ENCODE data around the gene KRT36.

Gene KRT36

DNA sequence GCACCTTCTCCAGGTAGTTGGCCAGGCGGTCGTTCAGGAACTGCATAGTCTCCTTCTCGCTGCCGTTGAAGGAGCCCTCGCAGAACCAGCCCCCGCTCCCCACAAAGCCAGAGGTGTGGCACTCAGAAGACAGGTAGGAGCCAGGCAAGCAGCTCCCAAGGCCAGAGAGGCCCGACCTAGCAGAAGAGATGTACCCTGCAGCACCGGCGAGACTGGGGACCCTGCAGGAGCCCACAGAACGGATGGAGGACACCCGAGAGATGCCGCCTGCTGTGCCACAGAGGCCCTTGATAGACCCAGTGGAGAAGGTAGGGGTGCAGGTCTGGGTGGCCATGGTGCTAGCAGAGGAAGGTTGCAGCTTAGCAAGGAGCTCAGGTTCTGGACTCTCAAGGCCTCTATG lies at the start of gene KRT36:
Gene KRT36, minus strand, starts transcription at position 380 of the 400 bp plus-strand sequence. Its CDS starts 46 bp downstream, at position 334.
- no peak for DNase-seq (ENCODE audit: low read depth)

- no peak for DNase-seq (ENCODE audit: low read depth)
Measured at GRCh38 chr17:41539071-41539492, 49.4 kb upstream of the KRT36 start.

GRCh38 chr17:41538565-41538991 lies 48.9 kb upstream of the KRT36 start:
- DNase-seq (ENCODE audit: low read depth): no peak

DNA sequence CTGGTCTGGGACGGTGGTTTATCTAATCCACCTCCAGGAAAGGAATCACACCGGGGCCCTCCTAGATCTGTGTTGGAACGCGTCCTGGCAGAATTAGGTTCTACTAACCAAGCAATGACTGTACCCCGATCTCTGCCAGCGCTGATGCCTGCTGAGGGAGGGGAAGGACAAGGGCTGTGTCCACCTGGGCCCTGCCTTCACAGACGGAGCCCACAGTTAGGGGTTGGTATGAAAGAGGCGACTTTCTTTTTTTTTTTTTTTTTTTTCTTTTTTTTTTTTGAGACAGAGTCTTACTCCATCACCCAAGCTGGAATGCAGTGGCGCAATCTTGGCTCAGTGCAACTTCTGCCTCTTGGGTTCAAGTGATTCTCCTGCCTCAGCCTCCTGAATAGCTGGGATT lies 48.3 kb upstream of the KRT36 start:
- DNase-seq (ENCODE audit: low read depth): no peak

GRCh38 chr17:41537614-41537954 lies 47.9 kb upstream of the KRT36 start:
- DNase-seq (ENCODE audit: low read depth): no peak

DNA sequence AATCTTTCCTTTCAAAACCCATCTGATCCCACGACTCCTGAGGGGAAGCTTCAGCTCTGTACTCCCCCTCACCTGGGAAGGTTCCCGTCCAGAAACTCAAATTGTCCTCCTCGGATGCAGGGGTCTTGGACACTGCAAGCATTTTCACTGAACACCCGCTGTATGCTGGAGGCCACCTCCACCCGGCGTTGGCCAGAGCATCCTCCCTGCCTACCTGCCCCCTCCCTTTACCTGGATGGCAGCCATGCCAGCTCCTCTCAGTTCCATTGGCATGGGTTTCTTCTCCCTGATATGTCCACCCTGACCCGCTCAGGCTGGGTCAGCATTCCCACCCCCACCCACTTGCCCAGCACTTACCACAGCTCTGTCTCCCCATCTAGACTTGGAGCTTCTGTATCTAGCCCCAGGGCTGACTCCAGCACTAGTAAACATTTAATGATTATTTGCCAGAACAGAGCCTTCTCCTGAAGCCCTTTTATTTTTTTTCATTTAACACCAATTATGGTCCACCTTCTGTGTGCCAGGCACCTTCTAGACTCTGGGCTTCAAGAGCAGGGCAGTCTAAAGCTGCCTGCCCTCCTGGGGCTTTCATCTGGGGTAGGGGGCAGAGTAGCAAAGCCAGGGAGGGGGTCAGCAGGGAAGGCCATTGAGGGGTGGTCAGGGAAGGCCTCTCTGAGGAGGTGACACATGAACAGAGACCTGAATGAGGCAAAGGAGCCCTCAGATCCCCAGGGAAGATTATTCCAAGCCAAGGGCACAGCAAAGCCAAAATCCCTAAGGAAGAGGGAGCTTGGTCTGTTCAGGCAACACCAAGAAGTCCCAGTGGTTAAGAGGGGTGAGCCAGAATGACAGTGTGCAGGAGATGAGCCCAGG lies 47.3 kb upstream of the KRT36 start:
- DNase-seq (ENCODE audit: low read depth): no peak

- DNase-seq (ENCODE audit: low read depth): no peak
Measured at GRCh38 chr17:41535764-41536481, 46.2 kb upstream of the KRT36 start.

DNA sequence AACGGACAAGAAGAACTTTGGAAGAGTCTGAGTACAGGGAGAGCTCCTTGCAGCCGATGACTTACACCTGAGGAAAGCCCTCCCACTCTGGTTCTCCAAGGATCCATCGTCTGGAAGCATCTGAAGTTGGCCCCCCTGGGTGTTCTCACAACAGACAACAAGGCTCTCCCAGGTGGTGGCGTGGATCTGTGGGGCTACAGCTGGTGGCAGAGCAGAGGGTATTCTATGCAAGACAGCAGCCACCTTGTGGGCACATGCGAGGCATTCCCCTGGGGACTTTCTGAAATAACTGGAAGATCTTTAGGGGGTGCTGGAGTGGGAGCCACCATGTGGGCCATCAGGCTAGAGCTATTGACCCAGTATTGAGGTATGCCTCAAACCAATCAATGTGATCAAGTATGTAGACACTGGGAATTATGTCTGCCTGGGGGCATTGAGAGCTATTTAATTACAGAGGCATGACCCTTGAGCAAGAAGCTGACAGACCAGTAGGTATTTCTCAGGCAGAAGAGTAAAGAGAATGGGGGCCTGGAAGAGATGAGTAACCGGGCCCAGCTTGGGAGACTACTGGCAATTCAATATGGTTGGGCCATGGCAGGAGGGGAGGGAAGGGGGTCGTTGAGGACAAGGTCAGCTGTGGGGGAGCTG lies 45.3 kb upstream of the KRT36 start:
- no peak for DNase-seq (ENCODE audit: low read depth)

DNA sequence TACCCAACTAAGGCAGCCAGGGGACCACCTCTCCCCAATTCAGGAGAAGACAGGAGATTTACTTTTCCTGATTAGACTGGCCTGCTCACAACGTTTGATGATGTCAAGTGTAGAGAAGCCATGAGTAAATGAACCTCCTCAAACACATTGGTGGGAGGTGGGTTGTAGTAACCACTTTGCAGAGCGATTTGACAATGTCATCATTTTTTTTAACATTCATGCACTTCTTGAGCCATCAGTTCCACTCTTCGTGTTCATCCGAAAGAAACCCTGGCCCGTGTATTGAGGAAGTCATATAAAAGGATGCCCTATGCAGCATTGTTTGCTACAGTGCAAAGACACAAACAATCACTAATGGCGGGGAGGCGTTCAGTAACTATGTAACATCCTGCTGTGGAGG lies 43.9 kb upstream of the KRT36 start:
- no peak for DNase-seq (ENCODE audit: low read depth)

- DNase-seq (ENCODE audit: low read depth): no peak
Measured at GRCh38 chr17:41532947-41533570, 43.3 kb upstream of the KRT36 start.

DNA sequence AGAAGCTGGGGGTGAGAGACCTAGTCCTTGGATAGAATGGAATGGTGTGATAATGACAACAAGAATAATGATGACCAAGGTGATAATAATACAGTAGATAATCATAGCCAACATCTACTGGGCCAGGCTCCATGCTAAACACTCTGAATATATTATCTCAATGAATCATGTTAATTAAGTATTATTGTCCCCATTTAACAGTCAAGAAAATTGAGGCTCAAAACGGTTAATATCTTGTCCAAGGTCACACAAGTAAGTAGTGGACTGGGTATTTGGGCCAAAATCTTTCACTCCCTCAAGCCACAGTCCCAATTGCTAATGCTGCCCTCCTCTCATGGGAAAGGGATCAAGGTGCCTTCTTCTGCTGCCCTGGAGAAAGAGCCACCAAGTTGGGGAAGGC lies 42.3 kb upstream of the KRT36 start:
- DNase-seq (ENCODE audit: low read depth): no peak

GRCh38 chr17:41530062-41531048 lies 40.6 kb upstream of the KRT36 start:
- peak; percentile 83 for DNase-seq (ENCODE audit: low read depth)

DNA sequence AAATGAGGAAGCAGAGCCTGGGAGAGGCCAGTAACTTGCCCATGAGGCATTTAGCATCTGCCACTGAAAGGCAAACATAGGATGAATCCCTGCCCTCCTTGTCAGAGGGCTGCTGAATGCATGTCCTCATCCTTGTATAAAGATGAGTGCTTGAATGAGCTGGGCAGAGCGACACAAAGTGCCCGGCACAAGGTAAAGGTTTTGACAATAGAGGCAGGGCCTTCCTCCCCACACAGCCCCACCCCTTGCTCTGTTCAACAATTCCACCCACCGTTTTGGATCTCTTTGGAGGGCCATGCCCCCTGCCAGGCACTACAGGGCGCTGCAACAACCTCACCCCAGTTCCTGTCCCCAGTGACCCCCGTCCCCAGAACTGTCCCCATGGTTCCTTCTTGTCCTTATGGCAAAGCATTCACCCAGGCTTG lies 39.8 kb upstream of the KRT36 start:
- no peak for DNase-seq (ENCODE audit: low read depth)

GRCh38 chr17:41528959-41529353 lies 39.2 kb upstream of the KRT36 start:
- DNase-seq (ENCODE audit: low read depth): no peak

- DNase-seq (ENCODE audit: low read depth): no peak
Measured at GRCh38 chr17:41527063-41528023, 37.6 kb upstream of the KRT36 start.

DNA sequence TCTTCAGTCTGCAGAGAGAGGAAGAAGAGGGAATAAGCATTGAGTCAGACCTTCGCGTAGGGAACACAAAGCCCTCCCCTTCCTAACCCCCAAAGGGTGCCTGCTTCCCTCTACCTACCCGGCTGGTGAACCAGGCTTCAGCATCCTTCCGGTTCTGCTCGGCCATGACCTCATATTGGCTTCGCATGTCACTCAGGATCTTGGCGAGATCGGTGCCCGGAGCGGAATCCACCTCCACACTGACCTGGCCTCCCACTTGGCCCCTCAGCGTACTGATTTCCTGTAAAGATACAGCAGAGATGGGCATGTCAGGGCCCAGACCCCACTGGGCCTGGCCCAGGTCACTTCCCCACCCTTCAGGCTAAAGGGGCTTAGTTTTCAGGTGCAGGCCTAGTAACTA lies 34.6 kb upstream of the KRT36 start:
- no peak for DNase-seq (ENCODE audit: low read depth)

GRCh38 chr17:41523787-41524186 lies 34.1 kb upstream of the KRT36 start:
- no peak for DNase-seq (ENCODE audit: low read depth)

DNA sequence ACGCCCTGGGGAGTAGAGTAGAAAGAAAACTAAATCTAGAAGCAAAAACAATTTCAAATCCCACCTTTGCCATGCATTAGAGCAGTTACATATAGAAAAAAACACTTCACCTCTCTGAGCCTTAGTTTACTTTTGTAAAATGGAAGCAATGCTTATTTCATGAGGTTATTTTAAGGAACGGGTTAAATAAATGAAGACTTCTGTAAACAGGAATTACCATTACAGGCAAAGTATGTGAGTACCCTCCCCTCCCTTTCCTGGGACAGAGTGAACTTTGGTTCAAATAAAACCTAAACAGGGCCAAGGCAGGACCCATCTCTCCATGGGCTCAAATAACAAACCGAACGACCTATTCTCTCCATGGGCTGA lies 33.5 kb upstream of the KRT36 start:
- DNase-seq (ENCODE audit: low read depth): no peak

DNA sequence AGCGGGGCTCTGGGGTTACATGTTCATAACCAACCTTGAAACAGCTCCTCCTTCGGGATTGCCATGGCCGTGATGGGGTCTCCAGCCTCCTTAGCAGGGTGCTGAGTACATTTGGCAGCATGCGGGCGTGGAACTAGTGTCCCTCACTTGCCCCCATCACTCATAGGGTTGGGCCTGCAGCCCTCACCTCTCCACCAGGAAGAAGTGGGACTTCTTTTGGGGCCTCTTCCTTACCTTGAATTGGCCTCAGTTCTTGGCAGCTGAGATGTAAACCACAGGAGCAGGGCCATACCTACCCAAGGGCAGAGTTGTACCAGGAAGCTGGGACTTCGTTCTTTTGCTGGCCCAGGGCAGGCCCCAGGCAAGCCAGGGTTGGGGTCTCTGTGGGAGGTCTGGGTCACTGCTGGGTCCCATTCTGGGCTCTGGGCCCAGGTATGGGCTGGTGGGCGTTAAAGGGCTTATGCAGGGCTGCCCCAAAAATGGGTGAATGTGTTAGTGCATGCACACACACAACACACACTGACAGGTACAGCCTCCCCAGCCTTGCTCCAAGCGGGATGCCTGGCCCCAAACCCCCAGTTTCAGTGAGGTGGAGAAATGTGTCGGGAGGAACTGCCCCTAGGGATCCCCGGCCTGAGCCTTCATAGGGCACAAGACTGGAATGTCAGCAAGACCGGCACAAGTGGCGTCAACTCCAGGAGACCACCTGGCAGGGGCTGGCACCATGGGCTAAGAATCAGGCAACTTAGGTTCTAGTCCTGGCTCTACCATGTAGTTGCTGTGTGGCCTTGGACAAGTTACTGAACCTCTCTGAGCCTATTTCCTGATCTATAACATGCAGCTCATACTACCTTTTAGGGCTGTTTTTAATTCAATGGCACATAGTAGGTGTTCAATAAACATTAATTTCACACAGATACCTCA lies 32.9 kb upstream of the KRT36 start:
- no peak for DNase-seq (ENCODE audit: low read depth)

Measured in non-pigmented ciliary epithelial cell (primary cell).